Esophagus squamous epithelium (tissue), 4 donors: ENCODE measurements around the gene NAP1L5.

Experiments used
- POLR2A ChIP-seq, 4 donors: fragments of 450-650 bp; IDR thresholded peaks; one replicate each; pipeline ENCODE4 v1.6.1; 2017; ENCODE audit warnings: antibody characterized with exemption in 4 of 4, mild to moderate bottlenecking in 4 of 4, moderate library complexity in 3 of 4
- TF ChIP-seq, protein P1 (sequence below), 6 experiments: fragments of 450-650 bp in 4 of 6; fragments of 200-600 bp in 2 of 6; sonication (generic) in 2 of 6; IDR thresholded peaks; one replicate each; pipeline ENCODE4 v1.5.1; 2016 to 2019; ENCODE audit warnings: antibody characterized with exemption in 6 of 6, mild to moderate bottlenecking in 4 of 6, moderate library complexity in 4 of 6

DNA sequence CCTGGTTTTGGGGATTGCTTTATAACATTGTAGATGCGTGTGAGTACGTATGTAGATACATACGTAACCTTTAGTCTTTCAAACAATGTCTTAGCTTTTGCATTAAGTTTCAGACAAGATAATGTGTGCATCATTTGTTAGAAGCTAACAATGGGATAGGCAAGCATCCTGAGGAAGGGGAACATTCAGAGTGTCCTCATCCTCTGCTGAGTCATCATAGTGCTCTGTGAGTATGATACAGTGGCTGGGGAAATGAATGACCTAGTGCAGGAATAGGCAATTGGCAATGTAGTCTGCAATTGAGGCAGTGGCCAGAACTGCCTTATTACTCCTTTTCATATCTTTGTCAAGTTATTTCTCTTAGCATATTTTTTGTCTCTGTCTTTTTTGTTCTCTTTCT is 7.3 kb downstream of the NAP1L5 start:
- TF ChIP-seq, protein P1, sequence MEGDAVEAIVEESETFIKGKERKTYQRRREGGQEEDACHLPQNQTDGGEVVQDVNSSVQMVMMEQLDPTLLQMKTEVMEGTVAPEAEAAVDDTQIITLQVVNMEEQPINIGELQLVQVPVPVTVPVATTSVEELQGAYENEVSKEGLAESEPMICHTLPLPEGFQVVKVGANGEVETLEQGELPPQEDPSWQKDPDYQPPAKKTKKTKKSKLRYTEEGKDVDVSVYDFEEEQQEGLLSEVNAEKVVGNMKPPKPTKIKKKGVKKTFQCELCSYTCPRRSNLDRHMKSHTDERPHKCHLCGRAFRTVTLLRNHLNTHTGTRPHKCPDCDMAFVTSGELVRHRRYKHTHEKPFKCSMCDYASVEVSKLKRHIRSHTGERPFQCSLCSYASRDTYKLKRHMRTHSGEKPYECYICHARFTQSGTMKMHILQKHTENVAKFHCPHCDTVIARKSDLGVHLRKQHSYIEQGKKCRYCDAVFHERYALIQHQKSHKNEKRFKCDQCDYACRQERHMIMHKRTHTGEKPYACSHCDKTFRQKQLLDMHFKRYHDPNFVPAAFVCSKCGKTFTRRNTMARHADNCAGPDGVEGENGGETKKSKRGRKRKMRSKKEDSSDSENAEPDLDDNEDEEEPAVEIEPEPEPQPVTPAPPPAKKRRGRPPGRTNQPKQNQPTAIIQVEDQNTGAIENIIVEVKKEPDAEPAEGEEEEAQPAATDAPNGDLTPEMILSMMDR (IDR thresholded peaks at IDR 0.05) = no peak
- no peak for TF ChIP-seq POLR2A (IDR thresholded peaks at IDR 0.05)
